Small intestine (tissue), 7 donors: ENCODE measurements around the gene GET4. TPM values are rescaled to one million over a fixed set of nuclear protein-coding genes. Genes with fewer than 3 reads are reported as not detected.

ENCODE experiments used
- DNase-seq, 2 donors: peaks; one replicate each; pipeline versions ENCODE4 v3.0.0 to v3.0.0-alpha.2; 2013
- FAIRE-seq: peaks from 2 replicates; lab custom pipeline; 2012; peaks lifted over from hg19 to GRCh38; lab: Jason Lieb, UNC
- H3K27ac ChIP-seq, 3 donors: one replicate each; pipeline ENCODE4 v1.5.1; 2013; ENCODE audit warnings: low read length in 2 of 3, mild to moderate bottlenecking in 2 of 3, control low read depth in 1 of 3, inconsistent platforms in 1 of 3, low read depth in 1 of 3, moderate library complexity in 1 of 3
- H3K27me3 ChIP-seq, 3 donors: one replicate each; pipeline ENCODE4 v1.6.1; 2013; ENCODE audit warnings: low read length in 3 of 3, inconsistent platforms in 1 of 3; ENCODE audit not compliant: control insufficient read depth in 3 of 3, insufficient read depth in 3 of 3
- H3K36me3 ChIP-seq, 3 donors: one replicate each; pipeline ENCODE4 v1.6.1; 2013; ENCODE audit warnings: low read length in 3 of 3, inconsistent platforms in 1 of 3, low read depth in 1 of 3, mild to moderate bottlenecking in 1 of 3, moderate library complexity in 1 of 3; ENCODE audit not compliant: control insufficient read depth in 3 of 3, insufficient read depth in 2 of 3
- H3K4me1 ChIP-seq, 3 donors: one replicate each; pipeline ENCODE4 v1.6.1; 2013; ENCODE audit warnings: low read length in 2 of 3, inconsistent platforms in 1 of 3, low read depth in 1 of 3, mild to moderate bottlenecking in 1 of 3, moderate library complexity in 1 of 3; ENCODE audit not compliant: control insufficient read depth in 3 of 3, insufficient read depth in 2 of 3
- H3K4me3 ChIP-seq, 3 donors: one replicate each; pipeline ENCODE4 v1.5.1; 2013; ENCODE audit warnings: low read length in 3 of 3, control low read depth in 1 of 3, inconsistent platforms in 1 of 3, low read depth in 1 of 3, mild to moderate bottlenecking in 1 of 3, moderate library complexity in 1 of 3
- H3K9me3 ChIP-seq, 2 donors: one replicate each; pipeline ENCODE4 v1.6.1; 2013; ENCODE audit warnings: low read depth in 1 of 2, low read length in 1 of 2; ENCODE audit not compliant: control insufficient read depth in 2 of 2, insufficient read depth in 1 of 2
- WGBS, 3 donors: extraction: QIAGEN DNeasy Blood & Tissue Kit; methylation state at CpG; one replicate each; pipeline ENCODE4 v1.1.7; 2013; 5-methylcytosine and 5-hydroxymethylcytosine counted together
- polyA plus RNA-seq, 4 donors: library from polyadenylated mRNA; stranded (reverse) in 3 of 4; unstranded in 1 of 4; fragments of 200-250 nt in 3 of 4; fragments of 120-200 nt in 1 of 4; gene quantifications; one replicate each; pipeline versions ENCODE4 v1.2.1 to v1.2.3, GENCODE V29; 2013
- donor health status: healthy with polysubstance abuse.
- donor health status: control.
- donor health status: control.
- donor health status: Bipolar disorder and iron deficiency.
- donor health status: healthy.

GET4 gene
- polyA plus RNA-seq, 4 donors = 38.9 to 87.2 (median 74.5) TPM

DNA sequence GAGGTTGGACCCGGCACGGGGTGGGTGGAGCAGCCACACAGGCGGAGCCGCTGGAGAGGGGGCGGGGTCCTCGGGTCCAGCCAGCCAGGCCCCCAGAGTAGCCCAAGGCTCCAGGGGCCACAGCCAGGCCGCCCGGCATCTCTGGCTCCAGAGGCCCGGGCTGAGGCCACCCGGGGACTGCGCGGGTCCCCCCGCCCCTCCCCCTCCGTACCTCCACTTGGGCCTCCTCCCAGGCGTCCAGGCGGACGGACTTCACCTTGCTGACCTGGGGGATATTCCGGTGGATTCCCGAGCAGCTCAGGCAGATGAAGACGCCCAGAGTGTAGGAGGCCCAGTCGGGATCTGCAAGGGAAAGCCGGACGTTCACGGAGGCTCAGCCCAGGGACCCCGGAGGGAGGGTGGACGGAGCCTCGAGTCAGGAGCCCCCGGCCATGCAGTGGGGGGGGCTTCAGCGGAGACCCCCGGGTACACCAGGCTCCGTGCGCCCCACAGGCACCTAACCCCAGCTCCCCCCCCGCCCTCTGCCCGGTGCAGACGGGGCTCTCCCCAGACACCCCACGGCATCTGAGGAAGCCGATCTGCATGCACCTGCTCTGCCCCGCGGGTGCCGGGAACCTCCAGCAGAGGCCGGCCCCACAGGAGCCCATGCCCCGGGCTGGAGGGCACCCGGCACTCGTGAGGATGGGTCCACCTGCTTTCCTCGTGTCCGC lies 59.0 kb downstream of the GET4 start:
- DNase-seq (no peak), FAIRE-seq (no peak)
- H3K36me3 ChIP-seq = peaks cover 4 to 70% (median 5%) of the 10 kb centered on the region in 3 donors

DNA sequence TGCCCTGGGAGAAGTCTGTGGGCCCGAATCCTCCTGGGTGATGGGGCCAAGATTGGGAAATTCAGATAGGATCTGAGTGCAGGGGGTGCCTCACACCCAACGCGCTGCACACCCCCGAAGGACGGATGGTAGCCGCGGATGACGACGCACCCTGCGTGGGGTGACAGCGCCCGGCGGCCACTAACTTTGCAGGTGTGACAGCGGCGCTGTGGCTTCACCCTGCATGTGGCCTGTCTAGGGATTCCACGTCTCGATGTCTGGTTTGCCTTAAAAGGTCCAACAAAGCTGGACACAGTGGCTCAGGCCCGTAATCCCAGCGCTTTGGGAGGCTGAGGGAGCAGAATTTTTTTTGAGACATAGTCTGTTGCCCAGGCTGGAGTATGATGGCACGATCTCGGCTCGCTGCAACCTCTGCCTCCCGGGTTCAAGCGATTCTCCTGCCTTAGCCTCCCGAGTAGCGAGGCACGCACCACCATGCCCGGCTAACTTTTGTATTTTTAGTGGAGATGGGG lies 59.6 kb downstream of the GET4 start:
- peaks cover 4 to 68% (median 5%) of the 10 kb centered on the region in 3 donors for H3K36me3 ChIP-seq
- no peaks in the 10 kb centered on the region for H3K4me1 ChIP-seq
- WGBS, 3 donors = 89 to 97% (median 95%) methylated on average over 28 of the region's 28 CpGs
- no peak overlapping the region for H3K27ac ChIP-seq
- H3K4me3 ChIP-seq = no peak overlapping the region
- no peaks in the 10 kb centered on the region for H3K9me3 ChIP-seq
- FAIRE-seq (no peak), DNase-seq (no peak)
- no peaks in the 10 kb centered on the region for H3K27me3 ChIP-seq

More for the DNA sequence above, 59.0 kb downstream of the GET4 start:
- H3K4me1 ChIP-seq = no peaks in the 10 kb centered on the region
- H3K9me3 ChIP-seq = no peaks in the 10 kb centered on the region
- H3K27ac ChIP-seq = no peak overlapping the region
- H3K27me3 ChIP-seq = no peaks in the 10 kb centered on the region
- 86 to 91% (median 90%) methylated on average over 38 to 46 of the region's 46 CpGs for WGBS, 3 donors
- no peak overlapping the region for H3K4me3 ChIP-seq

DNA sequence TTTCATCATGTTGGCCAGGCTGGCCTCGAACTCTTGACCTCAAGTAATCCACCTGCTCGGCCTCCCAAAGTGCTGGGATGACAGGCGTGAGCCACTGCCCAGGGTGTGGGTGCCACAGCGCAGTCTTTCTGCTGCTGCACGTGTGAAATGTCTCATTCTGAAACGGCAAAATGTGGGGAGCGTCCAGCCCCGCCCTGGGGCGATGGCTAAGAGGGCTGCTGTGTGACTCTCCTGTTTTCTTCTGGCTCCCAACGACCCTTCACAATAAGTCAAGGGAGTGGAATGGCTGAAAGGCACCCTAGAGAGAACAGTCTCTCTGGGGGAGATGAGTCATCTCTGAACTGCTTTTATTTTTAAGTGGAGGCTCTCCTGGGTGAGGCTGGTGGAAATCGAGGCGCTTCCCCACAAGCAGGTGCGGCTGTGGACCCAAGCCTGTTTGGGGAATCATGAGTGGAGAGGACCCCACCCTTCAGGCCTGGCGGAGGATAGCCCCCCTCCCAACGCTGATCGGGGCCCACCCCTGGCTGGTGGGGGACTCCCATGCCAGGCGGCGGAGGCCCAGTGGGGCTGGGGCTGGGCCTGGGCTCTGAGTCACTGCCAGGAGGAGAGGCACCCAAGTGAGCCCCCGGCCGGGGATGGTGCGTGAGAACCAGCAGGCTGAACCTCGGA lies 60.2 kb downstream of the GET4 start:
- WGBS, 3 donors = 54 to 66% (median 65%) methylated on average over 19 to 22 of the region's 22 CpGs
- no peak overlapping the region for H3K27ac ChIP-seq
- H3K4me1 ChIP-seq = no peaks in the 10 kb centered on the region
- FAIRE-seq (no peak), DNase-seq (no peak)
- no peak overlapping the region for H3K4me3 ChIP-seq
- H3K36me3 ChIP-seq = peaks cover 4 to 63% (median 5%) of the 10 kb centered on the region in 3 donors
- no peaks in the 10 kb centered on the region for H3K9me3 ChIP-seq
- H3K27me3 ChIP-seq = no peaks in the 10 kb centered on the region

DNA sequence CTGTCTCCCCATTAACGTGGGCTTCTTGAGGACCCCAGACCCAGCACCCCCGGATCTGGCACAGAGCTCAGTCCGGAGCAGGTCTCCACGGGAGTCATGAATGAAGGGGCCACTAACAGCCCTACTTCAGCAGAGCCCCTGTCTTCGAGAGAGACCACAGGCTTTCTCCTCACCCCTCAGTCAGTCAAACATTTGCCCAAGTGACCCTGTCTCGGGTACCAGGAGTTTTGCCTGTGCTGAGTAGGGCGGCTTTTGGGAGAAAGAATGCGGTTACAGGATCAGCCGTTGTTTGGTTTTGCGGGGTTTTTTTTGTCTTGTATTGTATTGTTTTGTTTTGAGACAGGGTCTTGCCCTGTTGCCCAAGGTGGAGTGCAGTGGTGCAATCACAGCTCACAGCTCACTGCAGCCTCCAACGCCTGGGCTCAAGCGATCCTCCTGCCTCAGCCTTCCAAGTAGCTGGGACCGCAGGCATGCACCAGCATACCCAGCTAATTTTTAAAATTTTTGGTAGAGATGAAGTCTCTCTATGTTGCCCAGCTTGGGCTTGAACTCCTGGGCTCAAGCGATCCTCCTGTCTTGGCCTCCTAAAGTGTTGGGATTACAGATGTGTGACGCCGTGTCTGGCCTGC lies 61.6 kb downstream of the GET4 start:
- Histone ChIP-seq H3K27me3 (no peaks in the 10 kb centered on the region), H3K9me3 (no peaks in the 10 kb centered on the region), H3K36me3 (peaks cover 4 to 49% (median 5%) of the 10 kb centered on the region in 3 donors), H3K27ac (no peak overlapping the region), H3K4me1 (no peaks in the 10 kb centered on the region), H3K4me3 (no peak overlapping the region)
- DNase-seq (no peak), FAIRE-seq (no peak)
- 84 to 92% (median 91%) methylated on average over 16 of the region's 16 CpGs for WGBS, 3 donors

DNA sequence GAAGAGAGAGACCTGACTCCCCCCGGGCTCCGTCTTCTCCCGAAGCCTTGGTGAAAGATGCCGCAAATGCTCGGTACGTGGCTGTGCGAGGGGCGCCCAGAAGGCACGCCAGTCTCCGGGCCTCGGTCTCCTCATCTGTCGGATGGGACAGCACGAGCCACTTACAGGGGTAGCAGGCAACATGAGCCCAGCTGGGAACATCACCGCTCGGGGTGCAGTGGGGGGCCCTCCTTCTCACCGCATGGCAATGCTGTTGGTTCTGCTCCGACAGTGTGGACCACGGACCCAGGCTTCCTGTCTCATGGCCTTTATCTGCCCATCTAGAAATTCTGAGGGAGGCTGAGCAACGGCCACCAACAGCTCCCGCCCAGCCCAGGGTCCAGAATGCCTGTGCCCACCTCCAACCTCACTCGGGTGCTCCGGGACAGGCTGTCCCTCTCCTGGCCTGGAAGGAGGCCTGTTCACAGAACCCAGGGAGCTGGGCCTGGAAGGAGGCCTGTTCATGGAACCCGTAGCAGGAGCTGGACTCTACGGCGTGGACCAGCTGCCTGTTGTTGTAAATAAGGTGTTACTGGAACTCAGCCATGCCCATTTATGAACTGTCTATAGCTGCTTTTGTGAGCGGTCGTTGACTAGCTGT lies 62.3 kb downstream of the GET4 start:
- H3K27me3 ChIP-seq = no peaks in the 10 kb centered on the region
- H3K4me3 ChIP-seq = no peak overlapping the region
- H3K4me1 ChIP-seq = no peaks in the 10 kb centered on the region
- peaks cover 4 to 46% (median 5%) of the 10 kb centered on the region in 3 donors for H3K36me3 ChIP-seq
- FAIRE-seq (no peak), DNase-seq (no peak)
- WGBS, 3 donors = 93 to 95% (median 95%) methylated on average over 26 to 27 of the region's 27 CpGs
- no peaks in the 10 kb centered on the region for H3K9me3 ChIP-seq
- no peak overlapping the region for H3K27ac ChIP-seq

DNA sequence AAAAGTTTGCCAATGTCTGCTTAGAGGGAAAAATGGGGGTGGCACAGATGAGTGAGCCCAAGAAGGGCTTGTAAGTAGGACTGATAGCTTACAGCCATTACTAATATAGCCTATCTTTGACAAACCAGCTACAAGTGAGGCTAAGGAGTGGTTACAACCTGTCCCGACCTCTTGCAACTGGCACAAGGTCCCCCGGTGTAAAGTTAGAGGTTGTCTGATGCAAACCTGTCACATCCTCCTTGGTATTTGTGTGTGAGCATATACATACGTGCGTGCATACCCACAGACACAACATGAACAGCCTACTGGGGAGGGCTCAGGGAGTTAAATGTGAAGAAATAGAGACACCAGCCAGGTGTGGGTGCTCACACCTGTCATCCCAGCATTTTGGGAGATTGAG lies 63.5 kb downstream of the GET4 start:
- no peak for FAIRE-seq
- Histone ChIP-seq H3K27ac (no peak overlapping the region), H3K4me3 (no peak overlapping the region), H3K4me1 (peaks cover 0 to 6% (median 0%) of the 10 kb centered on the region in 3 donors), H3K36me3 (peaks cover under 1 to 41% (median 4%) of the 10 kb centered on the region in 3 donors), H3K27me3 (no peaks in the 10 kb centered on the region), H3K9me3 (no peaks in the 10 kb centered on the region)
- DNase-seq = no peak
- 90 to 99% (median 98%) methylated on average over 4 of the region's 4 CpGs for WGBS, 3 donors

DNA sequence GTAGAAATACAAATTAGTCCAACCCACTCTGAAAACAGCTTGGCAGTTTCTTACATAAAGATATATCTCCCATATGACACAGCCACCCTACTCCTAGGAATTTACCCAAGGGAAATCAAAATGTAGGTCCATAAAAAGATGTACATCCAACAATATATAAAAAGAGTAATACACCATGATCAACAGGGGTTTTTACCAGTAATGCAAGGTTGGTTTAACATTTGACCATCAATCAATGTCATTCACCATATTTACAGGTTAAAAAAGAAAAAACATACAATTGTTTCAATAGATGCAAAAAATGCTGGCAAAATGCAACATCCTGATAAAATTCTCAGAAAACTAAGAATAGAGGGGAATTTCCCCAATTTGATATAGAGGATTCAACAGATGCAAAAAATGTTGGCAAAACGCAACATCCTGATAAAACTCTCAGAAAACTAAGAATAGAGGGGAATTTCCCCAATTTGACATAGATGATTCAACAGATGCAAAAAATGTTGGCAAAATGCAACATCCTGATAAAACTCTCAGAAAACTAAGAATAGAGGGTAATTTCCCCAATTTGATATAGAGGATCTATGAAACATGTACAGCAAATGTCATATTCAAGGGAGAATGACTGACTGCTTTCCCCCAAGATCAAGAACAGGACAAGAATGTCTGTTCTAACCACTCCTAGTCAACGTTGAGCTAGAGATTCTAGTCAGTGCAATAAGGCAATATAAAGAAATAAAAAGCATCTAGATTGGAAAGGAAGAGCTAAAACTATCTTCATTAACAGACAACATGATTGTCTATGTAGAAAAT lies 64.5 kb downstream of the GET4 start:
- H3K4me3 ChIP-seq = no peak overlapping the region
- no peaks in the 10 kb centered on the region for H3K9me3 ChIP-seq
- 58 to 77% (median 61%) methylated on average over 2 of the region's 2 CpGs for WGBS, 3 donors
- H3K36me3 ChIP-seq = peaks cover 0 to 39% (median 4%) of the 10 kb centered on the region in 3 donors
- no peaks in the 10 kb centered on the region for H3K27me3 ChIP-seq
- H3K27ac ChIP-seq = no peak overlapping the region
- DNase-seq (no peak), FAIRE-seq (no peak)
- H3K4me1 ChIP-seq = peaks cover 0 to 14% (median 0%) of the 10 kb centered on the region in 3 donors
